HG03354 (cell line): ENCODE data around the gene CIROP.

Source experiments
- ATAC-seq: cut with Tn5 transposase; IDR thresholded peaks from one replicate; pipeline ENCODE4 v1.9.1; 2021; ENCODE audit warnings: mild to moderate bottlenecking; ENCODE audit not compliant: unreplicated experiment, poor library complexity, severe bottlenecking

CIROP gene

GRCh38 chr14:23136566-23137133, 31.9 kb upstream of the CIROP start:
- ATAC-seq: no peak

- ATAC-seq: no peak
Measured at GRCh38 chr14:23132970-23133369, 28.2 kb upstream of the CIROP start.

GRCh38 chr14:23131482-23131881, 26.7 kb upstream of the CIROP start:
- no peak for ATAC-seq

GRCh38 chr14:23130871-23131270, 26.1 kb upstream of the CIROP start:
- ATAC-seq: no peak

- no peak for ATAC-seq
Measured at GRCh38 chr14:23129759-23130316, 25.0 kb upstream of the CIROP start.

- ATAC-seq: no peak
Measured at GRCh38 chr14:23128969-23129758, 24.4 kb upstream of the CIROP start.

- no peak for ATAC-seq
Measured at GRCh38 chr14:23127861-23128260, 23.1 kb upstream of the CIROP start.

- no peak for ATAC-seq
Measured at GRCh38 chr14:23126548-23127278, 21.9 kb upstream of the CIROP start.

- no peak for ATAC-seq
Measured at GRCh38 chr14:23125933-23126524, 21.2 kb upstream of the CIROP start.

GRCh38 chr14:23125011-23125410, 20.2 kb upstream of the CIROP start:
- ATAC-seq: no peak

GRCh38 chr14:23124337-23124954, 19.7 kb upstream of the CIROP start:
- ATAC-seq: no peak

GRCh38 chr14:23123419-23123818, 18.6 kb upstream of the CIROP start:
- ATAC-seq: no peak

- no peak for ATAC-seq
Measured at GRCh38 chr14:23122086-23122485, 17.3 kb upstream of the CIROP start.

- peak; percentile 56 for ATAC-seq
Measured at GRCh38 chr14:23121361-23121771, 16.6 kb upstream of the CIROP start.

- ATAC-seq: peak; percentile 81
Measured at GRCh38 chr14:23120541-23121251, 15.9 kb upstream of the CIROP start.

- ATAC-seq: no peak
Measured at GRCh38 chr14:23119363-23120327, 14.9 kb upstream of the CIROP start.

GRCh38 chr14:23118506-23119362, 13.9 kb upstream of the CIROP start, which contains the start of gene CEBPE:
TSS of gene CEBPE (minus strand) at chr14:23119255. CDS start at chr14:23119091, 164 bp downstream.
- no peak for ATAC-seq
